Measurements from ENCODE around the gene OTUD4.

GRCh38 chr4:145167887-145168286 lies 12.5 kb downstream of the OTUD4 start:
- TF ChIP-seq EZH2 (IDR thresholded peaks at IDR 0.05; ENCODE audit: borderline replicate concordance, low read depth, low read length, poor library complexity, severe bottlenecking) (no peak), CTCF (conservative IDR thresholded peaks at IDR 0.05; ENCODE audit: low read depth, low read length) (no peak)
